CD4-positive, alpha-beta T cell treated with Interleukin-17A for 4 hours (primary cell): Measurements from ENCODE around the gene VEGFC.

Experiments used
- DNase-seq: peaks from one replicate; pipeline ENCODE4 v3.0.0-alpha.2; 2020; ENCODE audit warnings: mixed read lengths

The VEGFC gene

GRCh38 chr4:176671532-176671931 lies 121.2 kb downstream of the VEGFC start:
- DNase-seq, result no peak

GRCh38 chr4:176668324-176668723 lies 124.4 kb downstream of the VEGFC start:
- no peak for DNase-seq

DNA sequence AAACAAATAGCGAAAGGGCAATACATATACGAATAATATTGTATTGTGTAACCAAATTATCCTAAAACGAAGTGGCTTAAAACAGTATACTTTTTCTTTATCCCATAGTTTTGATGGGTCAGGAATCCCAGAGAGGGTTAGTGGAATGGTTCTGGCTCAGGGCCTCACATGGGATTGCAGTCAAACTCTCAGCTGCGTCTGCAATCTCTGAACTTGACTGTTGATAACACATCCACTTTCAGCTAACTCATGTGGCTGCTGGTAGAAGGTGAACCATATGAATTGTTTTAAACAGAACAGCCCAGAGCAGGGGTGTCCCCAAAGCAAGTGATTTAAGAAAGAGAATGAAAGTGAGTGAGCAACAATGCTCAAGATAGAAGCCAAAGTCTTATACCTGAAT lies 127.8 kb downstream of the VEGFC start:
- no peak for DNase-seq

- no peak for DNase-seq
Measured at GRCh38 chr4:176660561-176660960, 132.2 kb downstream of the VEGFC start.

- no peak for DNase-seq
Measured at GRCh38 chr4:176656108-176656507, 136.6 kb downstream of the VEGFC start.

- DNase-seq, result no peak
Measured at GRCh38 chr4:176654565-176655216, 138.0 kb downstream of the VEGFC start.

- DNase-seq, result no peak
Measured at GRCh38 chr4:176653401-176654220, 139.1 kb downstream of the VEGFC start.

DNA sequence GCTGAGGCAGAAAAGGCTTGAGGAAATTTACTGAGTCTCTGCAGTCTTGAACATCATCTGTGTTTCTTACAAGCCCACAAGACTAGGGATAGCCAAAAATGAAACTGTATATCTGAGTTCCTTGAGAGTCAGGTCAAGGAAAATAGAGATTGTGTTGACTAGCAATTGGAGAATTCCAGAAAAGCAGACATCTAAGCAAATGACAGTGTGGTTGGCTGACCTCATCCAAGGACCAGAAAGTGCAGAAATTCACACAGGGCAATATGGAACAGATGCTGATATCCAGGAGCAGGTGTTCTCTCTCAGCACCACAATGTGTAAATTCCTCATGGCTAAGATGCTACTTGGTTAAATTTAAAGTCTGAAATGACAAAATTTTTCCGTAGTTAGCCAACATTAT lies 146.4 kb downstream of the VEGFC start:
- DNase-seq, result no peak

DNA sequence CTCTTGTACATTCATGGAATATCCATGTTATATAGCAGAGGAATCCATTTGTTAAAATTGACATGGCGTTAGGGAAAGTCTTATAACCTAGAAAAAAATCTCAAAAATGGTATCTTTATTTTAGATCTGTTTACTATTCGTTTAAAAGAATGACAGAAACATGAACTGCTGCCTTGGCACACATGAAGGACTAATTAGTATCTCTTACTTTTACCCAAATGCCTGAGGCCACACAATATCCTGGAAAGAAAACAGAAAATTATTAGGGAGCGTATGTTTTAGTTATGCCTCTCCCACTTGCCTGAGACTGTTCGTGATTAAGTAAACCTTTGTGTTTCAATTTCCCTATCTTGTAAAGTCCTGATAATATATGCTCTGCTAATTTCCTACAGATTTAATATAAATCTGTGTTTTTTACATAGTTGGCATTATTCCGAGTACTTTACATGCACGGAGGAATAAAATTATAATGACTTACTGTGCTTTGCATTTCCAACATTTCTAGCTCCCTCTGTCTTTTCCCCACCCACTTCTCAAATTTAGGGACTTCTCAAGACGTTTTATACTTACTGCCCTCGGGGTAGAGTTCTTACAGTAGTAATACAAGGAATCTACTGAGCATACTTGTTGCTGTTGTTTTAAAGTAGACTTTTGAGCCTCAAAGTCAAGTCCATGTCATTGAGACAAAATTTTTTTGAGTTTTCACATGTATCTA lies 147.3 kb downstream of the VEGFC start:
- no peak for DNase-seq

DNA sequence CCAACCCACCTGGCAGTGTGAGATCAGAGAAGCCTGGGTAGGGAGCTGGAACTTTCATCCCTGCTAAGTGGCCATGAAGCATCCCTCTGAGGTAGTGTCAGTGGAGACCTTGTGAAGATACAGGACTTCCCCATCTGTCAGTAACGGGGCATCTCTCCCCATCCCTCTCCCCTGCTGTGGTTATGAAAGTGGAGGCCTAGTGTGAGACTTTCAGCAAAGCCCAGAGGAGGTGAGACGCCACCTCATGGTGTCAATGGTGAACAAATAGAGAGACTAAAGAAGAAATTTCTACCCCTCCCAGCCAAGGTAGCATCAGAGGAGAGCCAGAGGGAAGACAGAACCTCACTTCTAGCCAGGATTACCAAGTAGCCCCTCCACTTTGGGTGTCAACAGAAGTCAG lies 150.2 kb downstream of the VEGFC start:
- no peak for DNase-seq

DNA sequence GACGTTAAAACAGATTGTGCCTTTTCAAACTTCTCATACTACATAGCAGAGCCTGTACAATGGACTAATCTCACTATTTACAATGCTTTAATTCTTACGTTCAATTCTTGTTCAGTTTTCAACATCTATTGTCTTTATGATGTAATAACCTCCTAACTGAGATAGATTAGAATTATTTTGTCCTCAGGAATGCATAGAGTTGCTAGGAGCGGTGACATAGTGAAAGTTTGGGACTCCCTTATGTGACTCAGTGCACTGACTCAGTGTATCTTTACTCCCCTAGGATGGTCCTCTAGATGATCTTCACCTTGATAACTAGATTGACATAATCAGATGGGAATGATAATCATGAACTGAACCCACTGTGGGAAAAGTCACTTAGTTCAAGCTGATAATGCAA lies 151.5 kb downstream of the VEGFC start:
- DNase-seq, result no peak

GRCh38 chr4:176638992-176639391 lies 153.7 kb downstream of the VEGFC start:
- no peak for DNase-seq

DNA sequence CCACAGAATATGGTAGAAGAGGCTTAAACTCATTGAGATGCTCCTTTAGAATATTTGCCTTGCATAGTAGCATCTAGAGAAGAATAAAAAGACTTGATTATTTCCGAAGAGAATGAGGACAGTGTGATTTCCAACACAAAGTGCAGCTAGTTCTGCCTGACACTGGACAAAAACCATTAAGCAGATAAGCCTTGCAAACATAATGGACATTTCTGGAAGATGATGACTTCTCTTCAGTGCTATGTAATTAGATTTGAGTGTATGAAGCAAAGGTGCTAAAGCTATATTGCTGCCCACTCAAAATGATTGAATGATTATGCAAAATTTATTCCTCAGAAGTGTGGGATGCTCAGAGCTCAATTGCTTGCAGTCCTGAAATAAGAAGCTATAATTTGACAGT lies 156.4 kb downstream of the VEGFC start:
- DNase-seq, result no peak

GRCh38 chr4:176635372-176636261 lies 157.1 kb downstream of the VEGFC start:
- DNase-seq, result no peak
